OCI-LY1 (cell line): ENCODE results near the gene CARD19.

Source experiments
- H2AFZ ChIP-seq: fragments of 200-600 bp; sonication (generic), shearing (Covaris generic); 2 replicates; pipeline ENCODE4 v1.6.0; 2014; ENCODE audit warnings: antibody characterized with exemption, mild to moderate bottlenecking, low read length
- H3F3A ChIP-seq: fragments of 200-600 bp; sonication (generic), shearing (Covaris generic); 2 replicates; pipeline ENCODE4 v1.6.0; 2014; ENCODE audit warnings: mild to moderate bottlenecking, antibody characterized with exemption, low read length, moderate library complexity; ENCODE audit not compliant: insufficient read depth
- H3K27ac ChIP-seq: fragments of 200-600 bp; sonication (generic); 2 replicates; pipeline ENCODE4 v1.5.1; 2014; ENCODE audit warnings: low read length, mixed run types, mild to moderate bottlenecking, low read depth; ENCODE audit not compliant: poor library complexity, severe bottlenecking
- H3K27me3 ChIP-seq: fragments of 200-600 bp; sonication (generic); 2 replicates; pipeline ENCODE4 v1.6.0; 2014; ENCODE audit warnings: antibody characterized with exemption, mild to moderate bottlenecking, low read length, moderate library complexity; ENCODE audit not compliant: insufficient read depth
- H3K36me3 ChIP-seq: fragments of 200-600 bp; sonication (generic); 2 replicates; pipeline ENCODE4 v1.6.1; 2014; ENCODE audit warnings: mild to moderate bottlenecking, antibody characterized with exemption, low read length, moderate library complexity, mixed read lengths; ENCODE audit not compliant: insufficient read depth
- H3K4me1 ChIP-seq: fragments of 200-600 bp; sonication (generic); 2 replicates; pipeline ENCODE4 v1.5.1; 2014; ENCODE audit warnings: mild to moderate bottlenecking, low read length, moderate library complexity; ENCODE audit not compliant: insufficient read depth, severe bottlenecking
- H3K4me2 ChIP-seq: fragments of 200-600 bp; sonication (generic), shearing (Covaris generic); 2 replicates; pipeline ENCODE4 v1.6.1; 2014; ENCODE audit warnings: low read length
- H3K4me3 ChIP-seq: fragments of 200-600 bp; sonication (generic); 2 replicates; pipeline ENCODE4 v1.5.1; 2014; ENCODE audit warnings: low read length, low read depth, mild to moderate bottlenecking, mixed read lengths; ENCODE audit not compliant: poor library complexity, severe bottlenecking
- H3K79me2 ChIP-seq: fragments of 200-600 bp; shearing (Covaris generic); 2 replicates; pipeline ENCODE4 v1.6.1; 2016; ENCODE audit warnings: mixed run types, low read length, mixed read lengths; ENCODE audit not compliant: insufficient read depth
- H3K9ac ChIP-seq: fragments of 200-600 bp; sonication (generic), shearing (Covaris generic); 2 replicates; pipeline ENCODE4 v1.6.1; 2014; ENCODE audit warnings: mild to moderate bottlenecking, low read length, mixed read lengths
- H3K9me2 ChIP-seq: fragments of 200-600 bp; sonication (generic), shearing (Covaris generic); 2 replicates; pipeline ENCODE4 v1.6.1; 2014; ENCODE audit warnings: low read depth, mild to moderate bottlenecking, low read length, mixed read lengths
- H3K9me3 ChIP-seq: fragments of 200-600 bp; shearing (Covaris generic); 2 replicates; pipeline ENCODE4 v1.6.1; 2014; ENCODE audit warnings: low read length, mixed read lengths
- H4K20me1 ChIP-seq: fragments of 200-600 bp; sonication (generic), shearing (Covaris generic); 2 replicates; pipeline ENCODE4 v1.6.0; 2016; ENCODE audit warnings: mild to moderate bottlenecking, low read length; ENCODE audit not compliant: insufficient read depth
- CTCF ChIP-seq: fragments of 200-600 bp; sonication (generic), shearing (Covaris generic); IDR thresholded peaks from 2 replicates; pipeline ENCODE4 v1.5.1; 2017; ENCODE audit warnings: mild to moderate bottlenecking, antibody characterized with exemption, low read length, moderate library complexity, mixed read lengths
- EZH2 ChIP-seq: fragments of 200-600 bp; sonication (generic), shearing (Covaris generic); IDR thresholded peaks from 2 replicates; pipeline ENCODE4 v1.8.0; 2017; ENCODE audit warnings: borderline replicate concordance, mixed run types, mild to moderate bottlenecking, antibody characterized with exemption, low read length, moderate library complexity, mixed read lengths

The CARD19 gene

GRCh38 chr9:93092251-93092991 lies 3.6 kb upstream of the CARD19 start:
- TF ChIP-seq EZH2 (no peak), CTCF (no peak)
- Histone ChIP-seq H3K9ac (no peak overlapping the region), H4K20me1 (no peaks in the 10 kb centered on the region), H2AFZ (no peak overlapping the region), H3K36me3 (peaks cover 4% of the 10 kb centered on the region), H3K79me2 (no peaks in the 10 kb centered on the region), H3K4me3 (no peak overlapping the region), H3K9me3 (no peaks in the 10 kb centered on the region), H3F3A (no peaks in the 10 kb centered on the region), H3K9me2 (no peaks in the 10 kb centered on the region), H3K27ac (peak overlapping the region; percentile 90), H3K27me3 (no peaks in the 10 kb centered on the region), H3K4me1 (peaks cover 66% of the 10 kb centered on the region), H3K4me2 (no peak overlapping the region)

- peaks cover 75% of the 10 kb centered on the region for H3K4me1 ChIP-seq
- no peak overlapping the region for H2AFZ ChIP-seq
- H3K79me2 ChIP-seq, result no peaks in the 10 kb centered on the region
- no peaks in the 10 kb centered on the region for H3K27me3 ChIP-seq
- no peaks in the 10 kb centered on the region for H3K9me2 ChIP-seq
- no peaks in the 10 kb centered on the region for H4K20me1 ChIP-seq
- H3K27ac ChIP-seq, result peak overlapping the region; percentile 90
- peak overlapping the region; percentile 37; the same call in 1 of the 2 replicates for H3K4me2 ChIP-seq
- peak overlapping the region; percentile 8 for H3K4me3 ChIP-seq
- TF ChIP-seq CTCF (no peak), EZH2 (no peak)
- H3K36me3 ChIP-seq, result peaks cover 4% of the 10 kb centered on the region; the same call in 1 of the 2 replicates
- H3K9me3 ChIP-seq, result no peaks in the 10 kb centered on the region
- no peak overlapping the region; the same call in 1 of the 2 replicates for H3K9ac ChIP-seq
- H3F3A ChIP-seq, result no peaks in the 10 kb centered on the region
Observed at GRCh38 chr9:93093127-93093876, 2.7 kb upstream of the CARD19 start.

- TF ChIP-seq CTCF (no peak), EZH2 (no peak)
- Histone ChIP-seq H3K4me3 (peak overlapping the region; percentile 8), H3K4me2 (peak overlapping the region; percentile 92)
Observed at GRCh38 chr9:93093877-93094657, 1.9 kb upstream of the CARD19 start.

More at GRCh38 chr9:93093877-93094657, 1.9 kb upstream of the CARD19 start:
- no peaks in the 10 kb centered on the region for H3K36me3 ChIP-seq
- no peak overlapping the region; the same call in 1 of the 2 replicates for H3K9ac ChIP-seq
- H3K4me1 ChIP-seq, result peaks cover 79% of the 10 kb centered on the region
- H3K27me3 ChIP-seq, result no peaks in the 10 kb centered on the region
- H3F3A ChIP-seq, result no peaks in the 10 kb centered on the region
- H4K20me1 ChIP-seq, result no peaks in the 10 kb centered on the region
- peak overlapping the region; percentile 90 for H3K27ac ChIP-seq
- no peaks in the 10 kb centered on the region for H3K9me3 ChIP-seq
- H2AFZ ChIP-seq, result no peak overlapping the region
- no peaks in the 10 kb centered on the region for H3K9me2 ChIP-seq
- no peaks in the 10 kb centered on the region for H3K79me2 ChIP-seq
